ENCODE results near the gene LRCOL1.

GRCh38 chr12:132568826-132569480 lies 41.4 kb downstream of the LRCOL1 start:
- no peak for TF ChIP-seq CTCF (conservative IDR thresholded peaks at IDR 0.05; ENCODE audit: low read depth in 2 of 2)
- no peak for TF ChIP-seq POLR2AphosphoS5 (IDR thresholded peaks at IDR 0.05; ENCODE audit: low read depth)
- no peak for TF ChIP-seq JUNB (IDR thresholded peaks at IDR 0.05; ENCODE audit: unreplicated experiment)
